Umbilical cord (tissue), 2 donors: Measurements from ENCODE around the gene PAX5. TPM values are rescaled to one million over a fixed set of nuclear protein-coding genes. Genes with fewer than 3 reads are reported as not detected.

Source experiments
- DNase-seq: peaks from one replicate; pipeline ENCODE4 v3.0.0-alpha.2; 2015; ENCODE audit warnings: low spot score
- total RNA-seq: library from RNA; depleted of rRNA; stranded (reverse); fragments of >200 nt; gene quantifications from one replicate; pipeline ENCODE4 v1.2.3, GENCODE V29; 2014; ENCODE audit warnings: low replicate concordance; ENCODE audit not compliant: insufficient read depth

The PAX5 gene
- total RNA-seq, 1 donor from 2014 or later: 2.6 TPM

DNA sequence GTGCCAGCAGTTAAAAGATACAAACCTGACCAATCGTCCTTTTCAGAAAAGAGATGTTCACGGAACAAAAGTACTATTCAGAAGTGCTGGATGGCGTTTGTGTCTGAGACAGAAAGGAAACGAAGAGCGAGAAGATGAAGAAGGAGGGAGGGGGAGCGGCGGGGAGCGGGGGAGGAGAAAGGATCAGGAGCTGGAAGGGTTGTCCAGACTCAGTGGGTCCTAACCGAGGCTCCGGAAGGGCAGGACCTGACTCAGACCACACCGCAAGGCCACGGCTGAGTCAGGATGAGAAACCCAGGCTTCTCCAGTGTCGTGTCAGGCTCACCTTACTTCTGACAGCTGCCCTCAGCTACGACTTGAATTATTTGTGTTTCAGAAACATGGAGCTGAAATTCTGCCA, 46.2 kb downstream of the PAX5 start:
- DNase-seq: no peak

DNA sequence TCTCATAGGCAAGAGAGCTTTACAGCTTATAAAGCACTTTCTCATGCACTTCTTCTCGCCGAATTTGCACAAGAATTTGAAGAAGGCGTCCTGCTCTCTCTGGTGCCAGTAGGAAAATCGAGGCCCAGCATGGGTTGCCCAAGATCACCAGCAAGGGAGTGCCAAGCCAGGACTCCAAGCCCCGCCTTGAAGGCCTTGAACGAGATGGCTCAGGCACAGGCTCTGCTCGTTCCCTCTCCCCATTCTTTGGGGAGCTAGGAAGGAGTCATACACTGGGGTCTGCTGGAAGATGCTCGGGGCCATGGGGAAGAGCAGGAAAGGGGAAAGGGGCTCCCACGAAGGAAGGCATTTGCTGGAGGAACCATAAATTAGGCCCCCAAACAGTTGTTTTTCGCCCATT, 46.7 kb downstream of the PAX5 start:
- DNase-seq: no peak

DNA sequence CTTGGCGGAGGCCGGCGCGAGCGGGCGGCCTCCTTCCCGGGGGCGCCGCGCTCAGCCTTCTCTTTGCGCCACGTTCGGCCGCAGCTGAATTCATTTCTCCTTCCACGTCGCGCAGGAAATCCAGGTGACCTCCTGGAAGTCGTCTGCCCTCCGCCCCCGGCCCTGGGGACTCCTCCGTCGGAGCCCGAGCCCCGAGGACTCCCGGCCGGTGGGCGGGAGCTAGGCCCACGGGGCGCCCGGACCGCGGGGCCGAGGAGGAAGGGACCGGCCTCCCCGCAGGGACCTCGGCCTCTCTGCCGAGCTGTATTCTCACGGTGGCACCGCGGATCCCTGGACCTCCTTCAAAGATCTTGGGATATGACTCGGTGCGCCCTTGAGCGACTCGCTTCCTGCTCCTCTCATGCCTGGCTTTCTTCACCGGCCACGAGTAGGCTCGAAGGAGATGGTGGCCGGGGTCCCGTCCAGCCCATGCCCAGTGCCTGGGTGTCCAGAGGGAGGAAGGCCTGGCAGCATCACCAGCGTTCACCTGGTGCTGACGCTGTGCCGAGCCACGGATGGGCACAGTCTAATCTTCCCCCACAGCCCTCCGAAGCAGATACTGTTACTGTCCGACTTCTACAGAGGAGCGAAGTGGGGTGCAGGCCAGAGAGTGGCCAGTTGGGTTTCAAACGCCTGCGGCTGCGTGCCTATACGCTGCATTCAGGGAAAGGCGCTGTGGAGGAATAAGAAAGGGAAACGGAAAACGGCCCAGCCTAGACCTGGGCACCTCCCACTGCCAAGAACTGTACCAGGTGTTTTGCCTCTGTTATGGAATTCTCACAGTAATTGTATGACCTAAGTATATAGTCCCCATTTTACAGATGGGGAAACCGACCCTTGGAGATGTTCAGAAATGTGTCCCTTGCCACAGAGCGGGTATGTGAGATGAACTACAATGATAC, 47.3 kb downstream of the PAX5 start:
- DNase-seq: no peak

DNA sequence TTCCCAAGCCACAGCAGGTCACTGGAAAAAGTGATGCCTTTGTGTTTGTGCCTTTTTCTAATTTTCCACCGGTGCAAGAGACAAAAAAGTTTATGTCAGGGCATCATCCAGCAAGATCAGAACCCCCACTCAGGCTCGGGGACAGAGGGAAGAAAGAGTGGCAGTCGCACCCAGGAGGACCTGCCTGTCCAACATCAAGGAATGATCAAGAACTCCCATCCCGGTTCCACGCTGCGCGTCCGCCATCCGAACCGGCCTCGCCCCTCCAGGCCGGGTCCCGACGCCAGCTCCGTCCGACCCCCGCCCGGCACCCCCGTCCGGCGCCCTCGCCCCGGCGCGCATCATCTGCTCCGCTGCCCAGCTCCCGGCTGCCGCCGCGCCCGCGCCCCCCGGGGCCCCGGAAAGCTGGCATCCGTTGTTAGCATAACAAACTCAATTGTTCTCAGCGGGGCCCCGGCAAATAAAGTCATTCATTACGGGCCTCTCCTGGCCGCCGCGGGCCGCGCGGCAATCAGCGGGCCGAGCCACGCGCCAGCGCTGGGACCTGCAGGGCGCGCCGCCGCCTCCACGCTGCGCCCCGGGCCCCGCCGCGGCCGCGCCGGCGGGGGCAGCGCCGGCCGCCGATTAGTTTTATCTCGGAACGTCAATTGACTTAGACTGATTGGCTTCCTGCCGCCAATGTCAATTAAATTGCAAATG, 48.1 kb downstream of the PAX5 start:
- DNase-seq: no peak

DNA sequence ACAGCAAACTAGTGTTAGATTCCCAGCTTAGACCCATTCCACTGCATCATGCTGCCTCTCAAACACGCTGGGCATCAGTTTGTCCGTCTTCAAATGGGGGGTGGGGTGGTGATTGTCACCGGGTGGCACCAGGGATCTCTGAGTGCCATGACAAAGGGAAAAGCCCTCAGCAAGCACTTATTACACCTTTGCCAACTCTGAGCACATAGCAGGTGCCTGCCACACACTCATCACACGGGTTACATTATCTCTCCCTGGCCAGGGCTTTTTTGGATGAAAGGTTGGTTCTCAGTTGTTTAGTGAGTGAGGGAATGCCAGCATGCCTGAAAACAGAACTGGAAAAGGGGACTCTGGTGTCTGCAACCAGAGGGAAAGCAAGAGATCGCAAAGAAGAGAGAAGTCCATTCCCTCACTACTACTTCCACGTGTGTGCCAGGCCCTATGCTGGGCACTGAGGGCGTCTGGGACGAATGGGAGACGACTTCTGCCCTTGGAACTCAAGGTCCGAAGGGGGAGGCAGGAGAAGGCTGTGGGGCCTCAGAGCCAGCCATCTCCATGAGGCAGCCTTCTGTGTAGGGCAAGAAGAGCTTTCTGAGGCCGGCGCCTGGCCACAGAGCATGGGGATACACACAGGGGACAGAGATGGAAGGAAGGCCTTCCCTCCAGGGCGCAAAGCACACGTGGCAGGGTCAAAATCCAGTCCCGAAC, 48.9 kb downstream of the PAX5 start:
- DNase-seq: no peak

DNA sequence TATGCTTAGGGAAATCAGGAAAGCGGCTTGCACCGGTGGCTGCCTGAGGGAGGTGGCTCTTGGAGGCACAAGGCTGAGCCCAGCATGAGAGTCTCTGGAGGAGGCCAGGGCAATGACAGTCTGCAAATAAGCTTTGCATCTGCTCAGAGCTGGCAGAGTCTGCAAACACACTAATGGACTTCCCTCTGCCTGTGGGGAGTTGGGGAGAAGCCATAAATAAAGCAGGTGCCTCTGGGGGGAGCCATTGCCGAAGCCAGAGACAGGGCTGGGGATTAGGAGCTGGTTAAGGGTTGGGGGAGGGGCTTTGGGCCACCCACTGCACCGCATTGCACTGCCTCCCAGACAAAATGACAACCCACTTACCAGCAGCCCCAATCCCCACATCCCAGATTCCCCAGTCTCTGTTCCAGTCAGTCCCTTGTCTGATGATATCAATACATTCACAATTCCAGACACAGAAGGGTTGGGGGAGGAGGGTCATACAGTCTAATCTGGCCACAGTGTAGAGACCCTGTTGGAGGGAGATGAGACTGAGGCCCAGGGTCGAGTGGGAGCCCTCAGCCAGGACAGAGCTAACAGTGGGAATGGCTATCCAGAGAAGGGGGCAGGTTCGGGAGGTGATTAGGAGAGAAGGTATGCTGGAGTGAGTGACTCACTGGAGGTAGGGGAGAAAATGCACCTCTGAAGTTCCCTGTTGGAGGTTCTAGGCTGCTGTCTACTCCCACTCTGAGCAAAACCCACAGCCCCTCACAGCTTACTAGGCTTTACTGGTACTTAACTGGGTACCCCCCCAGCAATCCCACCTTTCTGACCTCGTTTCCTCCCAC, 53.7 kb downstream of the PAX5 start:
- DNase-seq: no peak

DNA sequence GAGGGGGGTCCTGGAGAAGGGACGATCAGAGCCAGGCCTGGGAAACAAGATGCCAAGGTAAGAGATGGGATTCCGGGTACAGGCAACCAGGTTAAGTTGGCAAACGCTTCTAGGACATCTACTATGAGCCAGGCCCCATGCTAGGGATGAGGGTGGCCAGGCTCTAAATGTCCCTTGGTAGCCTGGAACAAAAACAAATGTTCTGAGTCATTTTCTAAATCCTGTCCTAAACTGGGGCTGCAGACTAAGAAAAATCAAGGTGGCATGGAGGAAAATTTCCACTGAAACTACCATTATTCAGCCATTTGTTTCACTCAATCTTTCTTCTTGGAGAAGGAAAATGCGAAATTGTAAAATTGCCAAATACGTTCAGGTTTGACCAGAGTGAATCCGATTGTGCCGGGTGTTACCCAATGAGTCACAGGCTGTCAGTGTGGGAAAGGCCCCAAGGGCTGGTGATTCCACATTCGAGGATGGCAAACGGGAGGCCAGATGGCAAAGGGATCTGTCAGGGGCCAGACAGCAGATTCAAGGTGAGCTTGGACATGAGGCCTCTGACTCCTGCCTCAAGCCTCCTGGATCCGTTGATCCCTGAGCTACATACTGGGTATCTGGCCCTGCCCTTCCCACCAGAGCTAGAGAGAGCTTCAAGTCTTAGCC, 57.6 kb downstream of the PAX5 start:
- DNase-seq: no peak

DNA sequence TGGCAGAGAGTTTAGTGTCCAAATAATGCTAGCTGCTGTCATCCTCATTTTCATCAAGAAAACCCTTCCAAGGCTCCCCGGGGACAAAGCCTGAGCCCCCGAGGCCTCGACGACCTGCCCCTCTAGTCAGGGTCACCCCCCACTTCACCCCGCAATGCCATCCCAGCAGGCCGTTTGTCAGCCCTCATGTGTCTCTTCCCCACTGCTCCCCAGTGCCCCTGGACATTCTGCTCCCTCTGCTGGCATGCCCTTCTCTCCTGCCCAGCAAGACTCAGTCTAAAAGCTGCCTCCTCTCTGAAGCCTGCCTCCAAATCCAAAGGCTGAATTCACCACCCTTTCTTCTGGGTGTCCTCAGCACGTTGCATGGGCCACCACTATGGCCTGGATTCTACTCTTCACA, 59.3 kb downstream of the PAX5 start:
- no peak for DNase-seq

DNA sequence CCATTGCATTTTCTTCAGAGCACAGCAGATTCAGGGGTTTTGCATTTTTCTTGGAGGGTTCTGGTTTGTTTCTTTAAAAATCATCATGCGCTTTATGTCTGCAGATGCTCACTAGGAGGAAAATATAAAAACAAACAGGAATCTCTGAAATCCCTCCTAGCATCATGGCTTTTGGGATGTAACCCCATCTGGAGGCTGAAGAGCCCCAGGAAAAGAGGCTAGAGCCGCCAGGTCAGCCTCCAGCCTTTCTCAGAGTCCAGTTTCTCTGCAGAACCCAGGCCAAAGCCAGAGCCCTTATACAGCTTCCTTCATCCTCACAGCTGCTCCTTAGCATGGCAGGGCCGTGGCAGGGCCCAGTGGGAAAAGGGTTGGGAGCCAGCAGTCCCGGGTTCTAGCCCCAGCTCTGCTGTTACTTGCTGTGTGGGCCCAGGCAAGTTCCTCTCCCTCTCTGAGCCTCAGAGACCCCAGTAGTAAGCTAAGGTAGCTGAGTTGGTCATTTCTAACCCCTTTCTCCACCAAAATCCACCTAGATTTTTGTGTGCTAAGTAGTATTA, 62.1 kb downstream of the PAX5 start:
- peak; percentile 88 for DNase-seq

DNA sequence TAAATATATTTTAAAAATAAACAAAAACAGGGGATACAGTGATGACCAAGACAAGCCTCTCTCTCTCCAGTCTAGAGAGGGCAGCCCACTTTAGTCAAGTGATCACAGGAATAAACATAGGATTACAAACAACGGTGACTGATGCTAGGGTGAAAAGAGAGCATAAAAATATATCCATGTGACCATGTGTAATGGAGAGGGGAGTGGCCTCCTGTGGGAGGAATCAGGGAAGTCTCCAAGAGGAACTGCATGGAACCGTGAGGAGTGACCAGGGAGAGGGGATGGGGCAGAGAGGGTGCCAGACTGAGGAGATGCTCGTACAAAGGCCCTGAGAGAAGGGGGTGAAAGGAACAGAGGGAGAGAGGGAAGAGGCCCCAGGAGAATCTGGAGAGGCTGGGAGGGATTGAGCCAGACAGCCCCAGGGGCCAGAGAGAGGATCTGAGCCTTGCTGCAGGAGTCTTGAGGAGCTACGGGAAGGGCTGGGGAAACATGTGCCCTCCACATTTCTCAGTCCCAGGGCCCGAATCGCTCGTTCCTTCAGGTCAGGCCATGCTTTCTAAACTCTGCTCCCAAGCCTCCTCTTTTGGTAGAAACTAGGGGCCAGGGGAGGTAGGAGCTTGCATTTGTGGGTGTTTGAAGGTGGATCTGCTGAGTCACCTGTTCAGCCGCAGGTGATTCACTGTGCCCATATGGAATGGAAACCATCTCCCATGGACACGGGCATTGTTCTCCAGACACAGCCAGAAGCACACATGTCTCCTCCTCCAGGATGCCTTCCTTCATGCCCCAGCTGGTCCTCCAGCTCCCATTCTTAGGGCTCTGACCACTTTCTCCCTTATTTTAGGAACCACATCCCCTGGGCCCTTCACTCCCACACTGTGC, 63.8 kb downstream of the PAX5 start:
- peak; percentile 33 for DNase-seq

DNA sequence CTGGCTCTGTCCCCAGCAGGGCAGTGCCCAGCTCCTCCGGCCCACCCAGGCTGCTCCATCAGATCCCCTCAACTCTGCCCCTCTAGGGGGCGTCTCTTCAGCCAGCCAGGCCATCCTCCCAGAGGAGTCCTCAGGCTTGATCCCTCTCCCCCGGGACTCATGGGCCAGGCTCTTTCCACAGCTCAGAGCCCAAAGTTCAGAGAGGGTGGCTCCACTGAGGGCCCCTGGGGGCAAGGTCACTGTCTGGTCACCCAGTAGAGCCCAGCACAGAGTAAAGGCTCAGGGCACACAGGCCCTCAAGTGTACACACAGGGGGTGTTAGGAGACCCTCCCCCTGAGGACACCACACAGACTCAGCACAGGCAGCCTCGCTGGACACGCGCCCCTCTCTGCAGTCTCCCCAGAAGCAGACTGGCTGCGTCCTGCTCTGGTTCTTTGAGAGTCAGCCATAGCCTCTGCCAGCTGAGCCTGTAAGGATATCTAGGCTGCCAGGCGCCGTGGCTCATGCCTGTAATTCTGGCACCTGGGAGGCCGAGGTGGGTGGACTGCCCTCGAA, 64.8 kb downstream of the PAX5 start:
- no peak for DNase-seq

DNA sequence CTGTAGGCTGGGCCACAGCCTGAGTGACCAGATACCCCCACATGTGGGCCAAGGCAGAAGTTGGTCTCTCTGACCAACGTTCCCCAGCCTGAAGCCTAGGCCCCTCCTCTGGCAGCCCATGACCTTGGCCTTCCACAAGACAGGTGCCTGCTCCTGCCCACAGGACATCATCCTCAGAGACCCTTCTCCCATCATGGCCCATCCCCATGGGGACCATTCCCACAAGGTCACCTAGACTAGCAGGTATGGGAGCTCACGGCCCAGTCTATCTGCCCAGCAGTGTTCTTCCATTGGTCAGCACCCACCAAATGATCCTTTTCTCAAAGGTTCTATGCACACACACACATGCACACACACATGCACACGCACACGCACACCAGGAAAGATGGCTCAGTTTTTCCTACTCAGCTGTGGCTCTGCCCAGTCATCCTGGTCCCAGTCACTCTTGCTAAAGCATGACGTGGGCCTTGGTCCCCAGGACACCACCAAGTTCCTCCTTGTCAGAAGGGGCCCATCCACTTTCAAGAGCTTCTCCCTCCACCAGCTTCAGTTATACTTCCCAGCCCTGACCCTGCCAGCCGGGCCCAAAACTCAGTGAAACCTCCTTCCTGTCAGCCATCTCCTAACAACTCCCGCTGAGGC, 65.4 kb downstream of the PAX5 start:
- DNase-seq: no peak

DNA sequence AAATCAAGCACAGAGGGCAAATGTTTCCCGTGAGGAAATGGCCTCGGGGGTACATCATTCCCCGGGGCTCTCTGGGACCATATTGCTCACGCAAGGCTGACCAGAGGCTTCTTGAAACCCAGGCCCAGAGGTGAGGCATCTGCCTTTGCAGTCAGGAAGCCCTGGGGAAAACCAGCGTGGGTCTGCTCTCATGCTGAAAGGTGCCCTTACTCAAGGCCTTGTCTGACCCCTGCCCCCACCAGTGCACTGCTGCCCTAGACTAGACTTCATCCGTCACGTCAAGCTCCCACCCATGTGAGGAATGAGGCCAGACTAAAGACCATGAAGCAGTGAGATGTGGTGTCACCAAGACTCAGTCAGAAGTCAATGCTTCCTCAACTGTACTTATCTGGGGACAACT, 66.1 kb downstream of the PAX5 start:
- no peak for DNase-seq

DNA sequence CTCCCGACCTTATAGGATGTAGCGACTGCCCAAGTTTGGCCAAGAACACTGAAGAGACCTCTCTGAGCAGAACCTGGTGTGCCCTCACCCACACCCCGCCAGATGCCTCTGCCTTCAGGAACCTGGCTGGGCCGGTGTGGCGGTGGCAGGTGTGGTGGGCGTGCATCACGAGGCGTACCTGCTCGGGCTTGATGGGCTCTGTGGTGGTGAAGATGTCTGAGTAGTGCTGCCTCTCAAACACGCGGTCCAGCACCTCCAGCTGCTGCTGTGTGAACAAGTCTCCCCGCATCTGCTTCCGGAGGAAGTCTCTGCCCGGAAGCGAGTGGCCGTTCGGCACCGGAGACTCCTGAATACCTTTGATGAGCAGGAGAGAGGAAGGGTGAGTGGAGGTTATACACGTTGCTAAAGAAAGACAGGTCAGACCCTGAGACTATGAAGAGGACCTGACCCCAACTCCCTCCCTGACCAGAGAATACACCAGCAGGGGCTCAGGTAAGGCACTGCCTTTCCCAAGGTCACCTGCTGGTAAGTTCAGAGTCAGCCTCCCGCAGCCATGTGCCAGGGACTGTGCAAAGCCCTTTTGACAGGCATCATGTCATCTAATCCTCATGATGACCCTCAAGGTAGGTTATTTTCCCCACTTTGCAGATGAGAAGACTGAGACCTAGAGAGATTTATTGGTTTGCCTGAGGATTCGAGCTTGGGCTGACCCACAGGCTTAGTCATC, 67.5 kb downstream of the PAX5 start:
- DNase-seq: no peak

DNA sequence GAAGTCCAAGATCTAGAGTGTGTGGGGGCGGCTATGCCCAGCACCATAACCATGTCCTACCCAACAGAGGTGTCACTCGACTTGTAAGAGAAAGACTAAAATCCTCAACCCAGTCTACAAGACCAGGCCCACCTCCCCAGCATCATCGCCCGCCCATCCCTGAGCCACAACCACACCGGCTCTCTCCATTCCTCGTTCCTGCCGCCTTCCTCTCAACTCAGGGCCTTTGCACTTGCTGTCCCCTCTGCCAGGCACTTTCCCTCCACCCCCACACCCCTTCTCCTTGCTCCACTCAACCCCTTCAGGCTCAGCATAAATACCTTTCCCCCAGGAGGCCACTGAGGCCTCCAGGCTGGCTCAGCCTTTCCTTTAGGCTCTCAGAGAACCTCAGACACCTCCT, 69.3 kb downstream of the PAX5 start:
- DNase-seq: no peak

DNA sequence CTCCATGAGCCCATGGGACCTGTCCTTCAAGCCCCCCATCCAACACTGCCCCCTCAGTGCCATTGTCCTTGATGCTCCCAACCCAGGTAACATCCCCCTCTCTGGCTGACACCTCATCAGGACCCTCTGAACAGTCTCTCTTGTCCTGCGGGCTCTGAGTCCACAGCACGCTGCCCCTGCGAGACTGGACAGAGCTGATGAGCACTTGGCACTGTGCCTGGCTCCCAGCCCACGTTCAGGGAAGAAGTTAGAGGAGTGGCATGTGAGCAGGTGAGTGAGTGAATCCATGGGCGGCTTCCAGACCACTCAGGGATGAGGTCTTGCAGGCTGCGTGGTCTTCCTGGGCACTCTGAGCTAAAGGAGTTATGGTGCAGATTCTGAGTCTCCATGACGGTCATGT, 70.7 kb downstream of the PAX5 start:
- DNase-seq: no peak

DNA sequence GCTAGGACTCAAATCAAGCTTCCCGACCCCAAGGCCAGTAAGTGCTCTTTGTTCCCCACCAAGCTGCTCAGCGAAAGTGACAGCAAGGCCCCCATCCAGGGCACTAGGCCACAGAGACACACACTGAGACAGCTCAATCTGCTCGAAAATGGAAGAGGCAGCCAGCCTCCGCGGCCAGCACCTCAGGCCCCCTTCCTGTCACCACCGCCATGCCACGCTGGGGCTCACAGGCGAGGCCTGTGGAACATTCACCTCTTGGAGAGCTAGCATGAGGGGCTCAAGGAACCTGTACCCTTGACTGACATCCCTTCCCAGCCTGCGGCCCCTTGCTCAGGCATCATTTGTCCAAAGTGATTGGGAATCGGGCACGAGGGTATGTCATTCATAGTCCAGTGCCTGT, 71.4 kb downstream of the PAX5 start:
- no peak for DNase-seq
